Activated CD4-positive, alpha-beta T cell treated with anti-CD3 and anti-CD28 coated beads, Interleukin-2, amount 10 ng/mL, durations not matched to agents 7 days and 5 days (primary cell): ENCODE data around the gene LTB4R. TPM values are rescaled to one million over a fixed set of nuclear protein-coding genes. Genes with fewer than 3 reads are reported as not detected.
A peak's percentile ranks its signal among the peaks of the same experiment; 100 is the strongest.
"Not testable (repeated sequence)": the region's sequence is repeated elsewhere in the genome, so short reads cannot be mapped to it uniquely, and the experiment has no call there.

ENCODE experiments used
- CTCF ChIA-PET: fragments of 350-600 bp; sonication (Branson Sonifier 250); formaldehyde crosslinking; loops from one replicate; lab custom pipeline; 2021; ENCODE audit warnings: antibody characterized with exemption; lab: Charles Lee
- POLR2A ChIA-PET: fragments of 350-600 bp; sonication (Branson Sonifier 250); formaldehyde crosslinking; loops from one replicate; lab custom pipeline; 2021; ENCODE audit warnings: antibody characterized with exemption; lab: Charles Lee
- DNase-seq: peaks from one replicate; pipeline ENCODE4 v3.0.0-alpha.2; 2020
- H3K27ac Mint-ChIP-seq: one replicate; pipeline ENCODE4 v1.8.0; 2021; ENCODE audit warnings: mild to moderate bottlenecking, moderate library complexity, mixed read lengths
- H3K27me3 Mint-ChIP-seq: one replicate; pipeline ENCODE4 v1.8.0; 2021; ENCODE audit warnings: mixed read lengths
- H3K36me3 Mint-ChIP-seq: one replicate; pipeline ENCODE4 v1.8.0; 2021; ENCODE audit warnings: low read depth, mixed read lengths
- H3K4me1 Mint-ChIP-seq: one replicate; pipeline ENCODE4 v1.8.0; 2021; ENCODE audit warnings: mixed read lengths
- H3K4me3 Mint-ChIP-seq: one replicate; pipeline ENCODE4 v1.8.0; 2021; ENCODE audit warnings: mild to moderate bottlenecking, moderate library complexity, mixed read lengths
- H3K9me3 Mint-ChIP-seq: one replicate; pipeline ENCODE4 v1.8.0; 2021; ENCODE audit warnings: mixed read lengths
- total RNA-seq, 2 experiments: library from RNA; stranded (reverse); gene quantifications; one replicate each; pipeline ENCODE4 v1.2.3, GENCODE V29; 2021

The LTB4R gene
- total RNA-seq, 2 experiments from 2014 or later: 26.6 to 28.3 TPM

GRCh38 chr14:24339284-24340151 is 28.2 kb downstream of the LTB4R start, which contains the start of gene RIPK3:
RIPK3 (minus strand) TSS chr14:24339991; CDS start chr14:24339826, 165 bp downstream.
- POLR2A ChIA-PET: interaction anchor here (0.8 to 1.2 kb wide), 2 partner anchors 90 to 92 kb away, joined by 3 read pairs; partner anchors contain the start of genes CBLN3 and KHNYN
- Mint-ChIP-seq H3K36me3 (peaks cover 30% of the 10 kb centered on the region), H3K9me3 (no peaks in the 10 kb centered on the region), H3K27ac (peak within 1 kb of the TSS; percentile 95), H3K27me3 (peaks cover 31% of the 10 kb centered on the region), H3K4me3 (peak within 1 kb of the TSS; percentile 94), H3K4me1 (peaks cover 35% of the 10 kb centered on the region)
- CTCF ChIA-PET: interaction anchor here (0.7 to 6.0 kb wide), 14 partner anchors 10 to 97 kb away, joined by 3 to 35 read pairs (median 4); partner anchors contain the start of genes CBLN3, CIDEB, KHNYN and TINF2
- DNase-seq: peak; percentile 85

- no peak for DNase-seq
- Mint-ChIP-seq H3K36me3 (peaks cover 25% of the 10 kb centered on the region), H3K27ac (no peak overlapping the region), H3K9me3 (no peaks in the 10 kb centered on the region), H3K4me1 (peaks cover 29% of the 10 kb centered on the region), H3K27me3 (peaks cover 29% of the 10 kb centered on the region), H3K4me3 (no peak overlapping the region)
- POLR2A ChIA-PET: interaction anchor here (0.8 to 1.2 kb wide), 2 partner anchors 89 to 91 kb away, joined by 3 read pairs; partner anchors contain the start of genes CBLN3 and KHNYN
- CTCF ChIA-PET: interaction anchor here (0.8 to 6.0 kb wide), 9 partner anchors 8 to 95 kb away, joined by 3 to 35 read pairs (median 5); partner anchors contain the start of genes CBLN3 and KHNYN
Observed at GRCh38 chr14:24340606-24341005, 29.3 kb downstream of the LTB4R start.

GRCh38 chr14:24342889-24343288 is 31.6 kb downstream of the LTB4R start:
- Mint-ChIP-seq H3K4me3 (no peak overlapping the region), H3K9me3 (no peaks in the 10 kb centered on the region), H3K27ac (no peak overlapping the region), H3K27me3 (peaks cover 33% of the 10 kb centered on the region), H3K4me1 (peaks cover 19% of the 10 kb centered on the region), H3K36me3 (peaks cover 8% of the 10 kb centered on the region)
- no peak for DNase-seq
- POLR2A ChIA-PET: no interaction called here
- CTCF ChIA-PET: interaction anchor here (2.2 to 4.7 kb wide), 2 partner anchors 9 to 11 kb away, joined by 5 to 25 read pairs; no protein-coding TSS in a partner anchor

GRCh38 chr14:24343795-24344660 is 32.7 kb downstream of the LTB4R start:
- peaks cover 36% of the 10 kb centered on the region for H3K27me3 Mint-ChIP-seq
- no peak for DNase-seq
- POLR2A ChIA-PET: no interaction called here
- no peaks in the 10 kb centered on the region for H3K36me3 Mint-ChIP-seq
- H3K9me3 Mint-ChIP-seq: no peaks in the 10 kb centered on the region
- no peak overlapping the region for H3K4me3 Mint-ChIP-seq
- H3K4me1 Mint-ChIP-seq: peaks cover 8% of the 10 kb centered on the region
- CTCF ChIA-PET: interaction anchor here (1.5 to 4.7 kb wide), 3 partner anchors 10 to 88 kb away, joined by 6 to 25 read pairs (median 8); no protein-coding TSS in a partner anchor
- H3K27ac Mint-ChIP-seq: no peak overlapping the region

GRCh38 chr14:24347134-24347533 is 35.8 kb downstream of the LTB4R start:
- Mint-ChIP-seq H3K9me3 (no peaks in the 10 kb centered on the region), H3K27me3 (peaks cover 60% of the 10 kb centered on the region), H3K36me3 (no peaks in the 10 kb centered on the region), H3K27ac (no peak overlapping the region), H3K4me3 (no peak overlapping the region), H3K4me1 (no peaks in the 10 kb centered on the region)
- ChIA-PET CTCF (interaction anchor here (0.9 to 4.7 kb wide), 4 partner anchors 11 to 105 kb away, joined by 3 to 25 read pairs (median 5); partner anchors contain the start of gene TINF2), POLR2A (no interaction called here)
- DNase-seq: no peak

GRCh38 chr14:24348186-24348585 is 36.9 kb downstream of the LTB4R start:
- POLR2A ChIA-PET: no interaction called here
- no peaks in the 10 kb centered on the region for H3K4me1 Mint-ChIP-seq
- H3K9me3 Mint-ChIP-seq: no peaks in the 10 kb centered on the region
- no peak overlapping the region for H3K27ac Mint-ChIP-seq
- DNase-seq: no peak
- H3K4me3 Mint-ChIP-seq: no peak overlapping the region
- H3K36me3 Mint-ChIP-seq: no peaks in the 10 kb centered on the region
- peaks cover 62% of the 10 kb centered on the region for H3K27me3 Mint-ChIP-seq
- CTCF ChIA-PET: interaction anchor here (0.6 to 2.5 kb wide), 9 partner anchors 10 to 133 kb away, joined by 3 to 7 read pairs (median 4); no protein-coding TSS in a partner anchor

- Mint-ChIP-seq H3K36me3 (no peaks in the 10 kb centered on the region), H3K9me3 (no peaks in the 10 kb centered on the region), H3K27ac (no peak overlapping the region), H3K4me1 (no peaks in the 10 kb centered on the region), H3K27me3 (peaks cover 61% of the 10 kb centered on the region), H3K4me3 (no peak overlapping the region)
- POLR2A ChIA-PET: no interaction called here
- CTCF ChIA-PET: interaction anchor here (0.6 to 2.0 kb wide), 4 partner anchors 10 to 82 kb away, joined by 3 to 6 read pairs (median 3); partner anchors contain the start of gene RIPK3
- DNase-seq: no peak
Observed at GRCh38 chr14:24349742-24350141, 38.4 kb downstream of the LTB4R start.

- Mint-ChIP-seq H3K36me3 (no peaks in the 10 kb centered on the region), H3K27ac (no peak overlapping the region), H3K9me3 (no peaks in the 10 kb centered on the region), H3K27me3 (peaks cover 55% of the 10 kb centered on the region), H3K4me1 (no peaks in the 10 kb centered on the region), H3K4me3 (no peak overlapping the region)
- ChIA-PET CTCF (interaction anchor here (1.0 to 1.9 kb wide), 4 partner anchors 10 to 18 kb away, joined by 3 to 10 read pairs (median 4); no protein-coding TSS in a partner anchor), POLR2A (no interaction called here)
- DNase-seq: no peak
Observed at GRCh38 chr14:24351517-24351916, 40.2 kb downstream of the LTB4R start.

GRCh38 chr14:24353559-24354481 is 42.5 kb downstream of the LTB4R start:
- no peak overlapping the region for H3K27ac Mint-ChIP-seq
- ChIA-PET POLR2A (no interaction called here), CTCF (interaction anchor here (1.4 kb wide), 1 partner anchor 21 kb away, joined by 4 read pairs; no protein-coding TSS in a partner anchor)
- no peak overlapping the region for H3K4me3 Mint-ChIP-seq
- no peak for DNase-seq
- no peaks in the 10 kb centered on the region for H3K36me3 Mint-ChIP-seq
- H3K4me1 Mint-ChIP-seq: no peaks in the 10 kb centered on the region
- no peaks in the 10 kb centered on the region for H3K9me3 Mint-ChIP-seq
- peaks cover 50% of the 10 kb centered on the region for H3K27me3 Mint-ChIP-seq

- H3K4me3 Mint-ChIP-seq, H3K27ac Mint-ChIP-seq, H3K9me3 Mint-ChIP-seq, H3K36me3 Mint-ChIP-seq, H3K4me1 Mint-ChIP-seq, POLR2A ChIA-PET, DNase-seq: not testable (repeated sequence)
- peaks cover 49% of the 10 kb centered on the region for H3K27me3 Mint-ChIP-seq
- CTCF ChIA-PET: interaction anchor here (1.4 kb wide), 1 partner anchor 21 kb away, joined by 4 read pairs; no protein-coding TSS in a partner anchor
Observed at GRCh38 chr14:24354482-24354825, 43.2 kb downstream of the LTB4R start.

GRCh38 chr14:24355009-24355408 is 43.7 kb downstream of the LTB4R start:
- CTCF ChIA-PET: interaction anchor here (1.4 kb wide), 1 partner anchor 22 kb away, joined by 4 read pairs; no protein-coding TSS in a partner anchor
- H3K4me1 Mint-ChIP-seq: no peaks in the 10 kb centered on the region
- POLR2A ChIA-PET: no interaction called here

More at GRCh38 chr14:24355009-24355408, 43.7 kb downstream of the LTB4R start:
- Mint-ChIP-seq H3K4me3 (no peak overlapping the region), H3K9me3 (no peaks in the 10 kb centered on the region), H3K27ac (no peak overlapping the region), H3K27me3 (peaks cover 49% of the 10 kb centered on the region), H3K36me3 (no peaks in the 10 kb centered on the region)
- no peak for DNase-seq
